ENCODE measurements around the gene CACFD1. TPM values are rescaled to one million over a fixed set of nuclear protein-coding genes. Genes with fewer than 3 reads are reported as not detected.
A peak's percentile ranks its signal among the peaks of the same experiment; 100 is the strongest.

CACFD1 gene
- polyA plus RNA-seq, 6 donors from 2014 or later, result 14.7 to 23.5 (median 18.7) TPM

- Mint-ChIP-seq H3K27me3 (peaks cover 4 to 29% (median 18%) of the 10 kb centered on the region in 3 donors), H3K27ac (peak overlapping the region in 1 of 6 donors; percentile 58), H3K4me1 (no peaks in the 10 kb centered on the region), H3K36me3 (no peaks in the 10 kb centered on the region), H3K4me3 (no peak overlapping the region), H3K9me3 (no peaks in the 10 kb centered on the region)
- DNase-seq (no peak), ATAC-seq (ENCODE audit: low read depth in 2 of 2) (no peak)
Measured at GRCh38 chr9:133494636-133495326, 35.0 kb downstream of the CACFD1 start.

- Mint-ChIP-seq H3K36me3 (peaks cover 0 to under 1% of the 10 kb centered on the region in 2 donors), H3K4me3 (no peak overlapping the region), H3K9me3 (peaks cover 0 to 3% (median 0%) of the 10 kb centered on the region in 7 donors), H3K27me3 (peaks cover 8 to 31% (median 16%) of the 10 kb centered on the region in 3 donors), H3K27ac (no peak overlapping the region), H3K4me1 (no peaks in the 10 kb centered on the region)
- no peak for ATAC-seq (ENCODE audit: low read depth in 2 of 2)
- DNase-seq, result no peak
Measured at GRCh38 chr9:133495327-133496293, 35.8 kb downstream of the CACFD1 start.

- Mint-ChIP-seq H3K4me3 (no peak overlapping the region), H3K9me3 (peaks cover 7 to 16% (median 11%) of the 10 kb centered on the region in 7 donors), H3K4me1 (no peaks in the 10 kb centered on the region), H3K27me3 (peaks cover 13 to 36% (median 28%) of the 10 kb centered on the region in 3 donors), H3K36me3 (peaks cover 6 to 16% of the 10 kb centered on the region in 2 donors), H3K27ac (no peak overlapping the region)
- ATAC-seq (ENCODE audit: low read depth in 2 of 2) (no peak), DNase-seq (no peak)
Measured at GRCh38 chr9:133496861-133497842, 37.4 kb downstream of the CACFD1 start.

GRCh38 chr9:133499132-133499891 lies 39.5 kb downstream of the CACFD1 start:
- Mint-ChIP-seq H3K36me3 (peaks cover 6 to 23% of the 10 kb centered on the region in 2 donors), H3K9me3 (peaks cover 13 to 33% (median 28%) of the 10 kb centered on the region in 7 donors), H3K4me1 (no peaks in the 10 kb centered on the region), H3K27ac (no peak overlapping the region), H3K27me3 (peaks cover 13 to 50% (median 45%) of the 10 kb centered on the region in 3 donors), H3K4me3 (no peak overlapping the region)
- ATAC-seq (ENCODE audit: low read depth in 2 of 2) (no peak), DNase-seq (no peak)

- H3K27ac Mint-ChIP-seq, result no peak overlapping the region
- H3K27me3 Mint-ChIP-seq, result peaks cover 13 to 50% (median 45%) of the 10 kb centered on the region in 3 donors
- no peaks in the 10 kb centered on the region for H3K4me1 Mint-ChIP-seq
- H3K9me3 Mint-ChIP-seq, result peaks cover 13 to 35% (median 28%) of the 10 kb centered on the region in 7 donors
- peaks cover 6 to 23% of the 10 kb centered on the region in 2 donors for H3K36me3 Mint-ChIP-seq
- no peak for DNase-seq
- no peak for ATAC-seq (ENCODE audit: low read depth in 2 of 2)
- H3K4me3 Mint-ChIP-seq, result no peak overlapping the region
Measured at GRCh38 chr9:133499892-133500270, 40.1 kb downstream of the CACFD1 start.

GRCh38 chr9:133502112-133502511 lies 42.3 kb downstream of the CACFD1 start:
- Mint-ChIP-seq H3K27me3 (peaks cover 13 to 53% (median 53%) of the 10 kb centered on the region in 3 donors), H3K36me3 (peaks cover 6 to 23% of the 10 kb centered on the region in 2 donors), H3K4me1 (no peaks in the 10 kb centered on the region), H3K27ac (no peak overlapping the region), H3K4me3 (no peak overlapping the region), H3K9me3 (peaks cover 13 to 35% (median 28%) of the 10 kb centered on the region in 7 donors)
- DNase-seq, result no peak
- no peak for ATAC-seq (ENCODE audit: low read depth in 2 of 2)

- Mint-ChIP-seq H3K27me3 (peaks cover 18 to 57% (median 40%) of the 10 kb centered on the region in 3 donors), H3K27ac (no peak overlapping the region), H3K4me3 (no peak overlapping the region), H3K9me3 (peaks cover 13 to 33% (median 28%) of the 10 kb centered on the region in 7 donors), H3K4me1 (peaks cover 0 to 6% (median 5%) of the 10 kb centered on the region in 3 donors), H3K36me3 (peaks cover 6 to 23% of the 10 kb centered on the region in 2 donors)
- DNase-seq (no peak), ATAC-seq (ENCODE audit: low read depth in 2 of 2) (no peak)
Measured at GRCh38 chr9:133505186-133505830, 45.5 kb downstream of the CACFD1 start.

- Mint-ChIP-seq H3K4me1 (peaks cover 0 to 6% (median 5%) of the 10 kb centered on the region in 3 donors), H3K9me3 (peaks cover 10 to 30% (median 25%) of the 10 kb centered on the region in 7 donors), H3K4me3 (no peak overlapping the region), H3K27ac (no peak overlapping the region), H3K36me3 (peaks cover 6 to 17% of the 10 kb centered on the region in 2 donors), H3K27me3 (peaks cover 18 to 50% (median 32%) of the 10 kb centered on the region in 3 donors)
- no peak for ATAC-seq (ENCODE audit: low read depth in 2 of 2)
- DNase-seq, result no peak
Measured at GRCh38 chr9:133505901-133506652, 46.3 kb downstream of the CACFD1 start.

GRCh38 chr9:133506653-133507038 lies 46.9 kb downstream of the CACFD1 start:
- Mint-ChIP-seq H3K27ac (no peak overlapping the region), H3K4me1 (peaks cover 0 to 6% (median 5%) of the 10 kb centered on the region in 3 donors), H3K9me3 (peaks cover 5 to 24% (median 19%) of the 10 kb centered on the region in 7 donors), H3K36me3 (peaks cover under 1 to 11% of the 10 kb centered on the region in 2 donors), H3K4me3 (no peak overlapping the region), H3K27me3 (peaks cover 13 to 45% (median 26%) of the 10 kb centered on the region in 3 donors)
- DNase-seq, result no peak
- ATAC-seq (ENCODE audit: low read depth in 2 of 2), result no peak

GRCh38 chr9:133507246-133507965 lies 47.6 kb downstream of the CACFD1 start:
- ATAC-seq (ENCODE audit: low read depth in 2 of 2) (no peak), DNase-seq (no peak)
- Mint-ChIP-seq H3K4me3 (no peak overlapping the region), H3K27ac (no peak overlapping the region), H3K4me1 (peaks cover 0 to 6% (median 5%) of the 10 kb centered on the region in 3 donors), H3K27me3 (peaks cover 13 to 41% (median 21%) of the 10 kb centered on the region in 3 donors), H3K9me3 (peaks cover 3 to 17% (median 13%) of the 10 kb centered on the region in 7 donors), H3K36me3 (peaks cover 0 to 4% of the 10 kb centered on the region in 2 donors)

Measured in naive B cell (primary cell).